Subcutaneous abdominal adipose tissue (tissue), 5 donors: ENCODE results near the gene CEBPZOS.
A peak's percentile ranks its signal among the peaks of the same experiment; 100 is the strongest.

Experiments used
- H3K27ac ChIP-seq: one replicate; pipeline ENCODE4 v1.7.0; 2013; ENCODE audit warnings: low read depth, mild to moderate bottlenecking, inconsistent platforms, low read length, moderate library complexity
- H3K27me3 ChIP-seq, 5 donors: one replicate each; pipeline ENCODE4 v1.7.0; 2013; ENCODE audit warnings: low read length in 5 of 5, inconsistent platforms in 1 of 5; ENCODE audit not compliant: control insufficient read depth in 5 of 5, insufficient read depth in 4 of 5
- H3K36me3 ChIP-seq, 5 donors: one replicate each; pipeline ENCODE4 v1.7.0; 2013; ENCODE audit warnings: low read length in 5 of 5; ENCODE audit not compliant: control insufficient read depth in 5 of 5, insufficient read depth in 5 of 5
- H3K4me1 ChIP-seq, 5 donors: one replicate each; pipeline ENCODE4 v1.7.0; 2013; ENCODE audit warnings: low read length in 5 of 5, mild to moderate bottlenecking in 3 of 5, moderate library complexity in 1 of 5; ENCODE audit not compliant: control insufficient read depth in 5 of 5, insufficient read depth in 5 of 5
- H3K4me3 ChIP-seq, 5 donors: one replicate each; pipeline ENCODE4 v1.7.0; 2013; ENCODE audit warnings: low read length in 5 of 5, low read depth in 1 of 5
- H3K9ac ChIP-seq, 5 donors: one replicate each; pipeline ENCODE4 v1.7.0; 2013; ENCODE audit warnings: low read length in 5 of 5, mild to moderate bottlenecking in 4 of 5, moderate library complexity in 3 of 5
- H3K9me3 ChIP-seq, 5 donors: one replicate each; pipeline ENCODE4 v1.7.0; 2013; ENCODE audit warnings: low read length in 5 of 5; ENCODE audit not compliant: control insufficient read depth in 5 of 5
- donor health status: healthy.
- donor health status: healthy.
- donor health status: healthy.
- donor health status: healthy.
- donor health status: healthy.

The CEBPZOS gene

GRCh38 chr2:37228788-37229187 is 32.5 kb downstream of the CEBPZOS start:
- Histone ChIP-seq H3K4me3 (no peak overlapping the region), H3K36me3 (peaks cover 12 to 22% (median 16%) of the 10 kb centered on the region in 5 donors), H3K27ac (no peak overlapping the region), H3K4me1 (peaks cover 8 to 33% (median 30%) of the 10 kb centered on the region in 5 donors), H3K9me3 (no peaks in the 10 kb centered on the region), H3K27me3 (no peaks in the 10 kb centered on the region), H3K9ac (no peak overlapping the region)

- peak overlapping the region; percentile 91 to 96 (median 95) for H3K4me3 ChIP-seq
- peaks cover 13 to 22% (median 16%) of the 10 kb centered on the region in 5 donors for H3K36me3 ChIP-seq
- H3K27ac ChIP-seq = peak overlapping the region; percentile 91
- H3K27me3 ChIP-seq = no peaks in the 10 kb centered on the region
- peaks cover 8 to 33% (median 29%) of the 10 kb centered on the region in 5 donors for H3K4me1 ChIP-seq
- peak overlapping the region; percentile 84 to 97 (median 95) for H3K9ac ChIP-seq
- no peaks in the 10 kb centered on the region for H3K9me3 ChIP-seq
These were observed 34.3 kb downstream of the CEBPZOS start for GRCh38 chr2:37230581-37230980.

- no peaks in the 10 kb centered on the region for H3K27me3 ChIP-seq
- peaks cover 8 to 33% (median 29%) of the 10 kb centered on the region in 5 donors for H3K4me1 ChIP-seq
- peak within 1 kb of the TSS; percentile 91 for H3K27ac ChIP-seq
- H3K36me3 ChIP-seq = peaks cover 13 to 21% (median 16%) of the 10 kb centered on the region in 5 donors
- H3K9ac ChIP-seq = peak within 1 kb of the TSS; percentile 84 to 97 (median 95)
- no peaks in the 10 kb centered on the region for H3K9me3 ChIP-seq
- peak within 1 kb of the TSS; percentile 91 to 96 (median 95) for H3K4me3 ChIP-seq
These were observed 35.2 kb downstream of the CEBPZOS start, which contains the start of the genes CEBPZ and NDUFAF7 for GRCh38 chr2:37231241-37232130. Gene CEBPZ, minus strand, starts transcription at chr2:37231596. Its CDS starts 29 bp downstream, at chr2:37231567. Gene NDUFAF7, plus strand, starts transcription at chr2:37231658. Its CDS starts 48 bp downstream, at chr2:37231706.

- Histone ChIP-seq H3K4me1 (peaks cover 8 to 33% (median 29%) of the 10 kb centered on the region in 5 donors), H3K27ac (peak overlapping the region; percentile 91), H3K9ac (peak overlapping the region; percentile 84 to 97 (median 95)), H3K4me3 (peak overlapping the region; percentile 91 to 96 (median 95)), H3K27me3 (no peaks in the 10 kb centered on the region), H3K9me3 (no peaks in the 10 kb centered on the region), H3K36me3 (peaks cover 10 to 16% (median 12%) of the 10 kb centered on the region in 5 donors)
These were observed 36.0 kb downstream of the CEBPZOS start for GRCh38 chr2:37232131-37232933.

GRCh38 chr2:37243435-37243834 is 47.1 kb downstream of the CEBPZOS start:
- Histone ChIP-seq H3K36me3 (peaks cover 20 to 66% (median 52%) of the 10 kb centered on the region in 5 donors), H3K27ac (no peak overlapping the region), H3K4me3 (no peak overlapping the region), H3K9me3 (no peaks in the 10 kb centered on the region), H3K4me1 (no peaks in the 10 kb centered on the region), H3K9ac (no peak overlapping the region), H3K27me3 (no peaks in the 10 kb centered on the region)

GRCh38 chr2:37244017-37244416 is 47.7 kb downstream of the CEBPZOS start:
- no peaks in the 10 kb centered on the region for H3K27me3 ChIP-seq
- no peak overlapping the region for H3K4me3 ChIP-seq
- no peak overlapping the region for H3K9ac ChIP-seq
- H3K9me3 ChIP-seq = no peaks in the 10 kb centered on the region
- no peaks in the 10 kb centered on the region for H3K4me1 ChIP-seq
- peaks cover 20 to 71% (median 57%) of the 10 kb centered on the region in 5 donors for H3K36me3 ChIP-seq
- no peak overlapping the region for H3K27ac ChIP-seq

GRCh38 chr2:37244755-37245154 is 48.5 kb downstream of the CEBPZOS start:
- no peaks in the 10 kb centered on the region for H3K27me3 ChIP-seq
- H3K9me3 ChIP-seq = no peaks in the 10 kb centered on the region
- H3K36me3 ChIP-seq = peaks cover 23 to 72% (median 59%) of the 10 kb centered on the region in 5 donors
- H3K4me1 ChIP-seq = no peaks in the 10 kb centered on the region
- H3K4me3 ChIP-seq = no peak overlapping the region
- H3K27ac ChIP-seq = no peak overlapping the region
- no peak overlapping the region for H3K9ac ChIP-seq

- Histone ChIP-seq H3K27ac (no peak overlapping the region), H3K27me3 (no peaks in the 10 kb centered on the region), H3K4me3 (no peak overlapping the region), H3K4me1 (no peaks in the 10 kb centered on the region), H3K9me3 (no peaks in the 10 kb centered on the region), H3K36me3 (peaks cover 24 to 75% (median 61%) of the 10 kb centered on the region in 5 donors), H3K9ac (no peak overlapping the region)
These were observed 49.9 kb downstream of the CEBPZOS start for GRCh38 chr2:37246205-37246604.

- H3K4me1 ChIP-seq = no peaks in the 10 kb centered on the region
- no peak overlapping the region for H3K9ac ChIP-seq
- H3K27ac ChIP-seq = no peak overlapping the region
- H3K27me3 ChIP-seq = no peaks in the 10 kb centered on the region
- H3K36me3 ChIP-seq = peaks cover 44 to 85% (median 66%) of the 10 kb centered on the region in 5 donors
- H3K4me3 ChIP-seq = no peak overlapping the region
- no peaks in the 10 kb centered on the region for H3K9me3 ChIP-seq
These were observed 54.8 kb downstream of the CEBPZOS start for GRCh38 chr2:37250869-37251740.
